LNCAP (cell line): Measurements from ENCODE around the gene ANKRD11.

Experiments
- TF ChIP-seq, protein P1 (sequence below): fragments of 450-650 bp; IDR thresholded peaks from 2 replicates; pipeline ENCODE4 v1.5.1; 2017; ENCODE audit warnings: mild to moderate bottlenecking

The ANKRD11 gene

DNA sequence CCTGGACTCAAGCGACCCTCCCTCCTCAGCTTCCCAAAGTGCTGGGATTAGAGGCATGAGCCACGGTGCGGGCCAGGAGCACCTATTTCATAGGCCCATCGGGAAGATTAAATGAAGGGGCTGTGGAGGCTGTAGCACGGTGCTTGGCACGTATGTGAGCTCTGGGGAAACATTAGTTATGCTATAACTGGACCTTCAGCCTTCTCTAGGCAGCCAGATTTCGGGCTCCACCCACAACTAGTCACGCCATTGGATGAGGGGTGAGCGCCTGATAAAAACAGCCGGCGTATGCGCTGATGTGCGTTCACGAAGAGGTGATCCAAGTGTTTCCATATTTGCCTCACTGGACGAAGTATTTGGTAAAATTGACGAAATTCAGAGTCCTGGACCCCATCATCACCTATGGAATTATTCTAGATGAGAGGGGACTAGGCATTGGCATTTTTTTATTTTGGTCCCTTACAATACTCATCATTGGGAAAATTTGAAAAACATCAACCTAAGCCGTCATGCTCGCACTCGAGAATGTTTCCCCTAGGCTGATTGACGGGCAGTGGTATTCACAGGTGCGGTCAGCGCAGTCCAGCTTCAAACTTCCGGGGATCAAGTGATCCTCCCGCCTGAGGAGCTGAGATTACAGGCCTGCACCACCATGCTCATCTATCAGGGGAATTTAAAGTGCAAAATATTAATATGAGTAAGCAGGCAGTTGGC, 1.8 kb upstream of the ANKRD11 start:
- TF ChIP-seq, protein P1, sequence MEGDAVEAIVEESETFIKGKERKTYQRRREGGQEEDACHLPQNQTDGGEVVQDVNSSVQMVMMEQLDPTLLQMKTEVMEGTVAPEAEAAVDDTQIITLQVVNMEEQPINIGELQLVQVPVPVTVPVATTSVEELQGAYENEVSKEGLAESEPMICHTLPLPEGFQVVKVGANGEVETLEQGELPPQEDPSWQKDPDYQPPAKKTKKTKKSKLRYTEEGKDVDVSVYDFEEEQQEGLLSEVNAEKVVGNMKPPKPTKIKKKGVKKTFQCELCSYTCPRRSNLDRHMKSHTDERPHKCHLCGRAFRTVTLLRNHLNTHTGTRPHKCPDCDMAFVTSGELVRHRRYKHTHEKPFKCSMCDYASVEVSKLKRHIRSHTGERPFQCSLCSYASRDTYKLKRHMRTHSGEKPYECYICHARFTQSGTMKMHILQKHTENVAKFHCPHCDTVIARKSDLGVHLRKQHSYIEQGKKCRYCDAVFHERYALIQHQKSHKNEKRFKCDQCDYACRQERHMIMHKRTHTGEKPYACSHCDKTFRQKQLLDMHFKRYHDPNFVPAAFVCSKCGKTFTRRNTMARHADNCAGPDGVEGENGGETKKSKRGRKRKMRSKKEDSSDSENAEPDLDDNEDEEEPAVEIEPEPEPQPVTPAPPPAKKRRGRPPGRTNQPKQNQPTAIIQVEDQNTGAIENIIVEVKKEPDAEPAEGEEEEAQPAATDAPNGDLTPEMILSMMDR: no peak

DNA sequence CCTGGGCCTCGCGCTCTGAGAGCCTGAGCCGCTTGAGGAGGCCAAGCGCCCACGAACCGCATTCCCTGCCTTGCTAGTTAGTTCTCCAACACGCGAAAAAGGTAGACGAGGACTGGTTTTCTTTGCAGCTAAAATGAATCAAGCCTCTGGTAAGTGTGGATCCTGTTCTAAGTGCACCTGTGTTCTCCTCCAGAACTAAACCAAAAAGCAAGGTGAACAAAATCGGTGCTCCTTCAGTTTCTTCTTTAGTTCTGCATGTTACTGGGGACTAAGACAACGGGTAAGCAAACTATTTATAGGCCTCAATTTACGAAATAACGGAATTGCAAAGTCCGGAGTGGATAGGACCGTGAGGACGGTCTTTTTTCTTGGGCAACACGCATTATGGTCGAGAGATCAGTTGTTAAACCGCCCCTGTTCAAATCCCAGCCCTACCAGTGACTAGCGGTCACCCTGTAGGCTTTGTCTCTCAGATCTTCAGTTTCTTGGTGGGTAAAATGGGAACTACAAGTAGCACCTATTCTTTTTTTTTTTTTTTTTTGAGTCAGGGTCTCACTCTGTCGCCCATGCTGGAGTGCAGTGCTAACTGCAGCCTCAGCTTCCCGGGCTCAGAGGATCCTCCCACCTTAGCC, 993 bp upstream of the ANKRD11 start:
- TF ChIP-seq, protein P1: no peak

DNA sequence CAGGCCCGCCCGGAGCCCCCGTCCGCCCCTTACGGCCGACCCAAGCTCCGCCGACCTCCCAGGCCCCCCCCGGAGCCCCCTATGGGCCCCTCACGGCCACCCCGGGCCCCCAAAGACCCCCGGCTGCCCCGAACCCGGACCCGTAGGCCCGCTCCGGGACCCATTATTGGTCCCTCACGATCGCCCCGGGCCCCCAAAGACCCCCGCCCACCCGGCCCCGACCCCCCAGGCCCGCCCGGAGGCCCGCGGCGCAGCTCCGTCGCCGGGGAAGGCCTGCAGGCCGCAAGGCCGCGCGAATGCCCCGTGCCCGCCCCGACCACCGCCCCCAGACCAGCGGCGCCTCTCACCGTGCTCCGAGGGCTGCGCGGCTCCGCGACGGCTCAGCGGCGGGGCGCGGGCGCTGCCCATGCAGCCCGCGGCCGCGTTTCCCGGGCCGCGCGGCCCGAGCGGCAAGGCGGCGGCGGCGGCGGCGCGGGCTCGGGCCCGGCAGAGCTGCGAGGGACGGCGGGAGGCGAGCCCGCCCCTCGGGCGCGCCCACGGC, 393 bp downstream of the ANKRD11 start:
- TF ChIP-seq, protein P1: no peak

DNA sequence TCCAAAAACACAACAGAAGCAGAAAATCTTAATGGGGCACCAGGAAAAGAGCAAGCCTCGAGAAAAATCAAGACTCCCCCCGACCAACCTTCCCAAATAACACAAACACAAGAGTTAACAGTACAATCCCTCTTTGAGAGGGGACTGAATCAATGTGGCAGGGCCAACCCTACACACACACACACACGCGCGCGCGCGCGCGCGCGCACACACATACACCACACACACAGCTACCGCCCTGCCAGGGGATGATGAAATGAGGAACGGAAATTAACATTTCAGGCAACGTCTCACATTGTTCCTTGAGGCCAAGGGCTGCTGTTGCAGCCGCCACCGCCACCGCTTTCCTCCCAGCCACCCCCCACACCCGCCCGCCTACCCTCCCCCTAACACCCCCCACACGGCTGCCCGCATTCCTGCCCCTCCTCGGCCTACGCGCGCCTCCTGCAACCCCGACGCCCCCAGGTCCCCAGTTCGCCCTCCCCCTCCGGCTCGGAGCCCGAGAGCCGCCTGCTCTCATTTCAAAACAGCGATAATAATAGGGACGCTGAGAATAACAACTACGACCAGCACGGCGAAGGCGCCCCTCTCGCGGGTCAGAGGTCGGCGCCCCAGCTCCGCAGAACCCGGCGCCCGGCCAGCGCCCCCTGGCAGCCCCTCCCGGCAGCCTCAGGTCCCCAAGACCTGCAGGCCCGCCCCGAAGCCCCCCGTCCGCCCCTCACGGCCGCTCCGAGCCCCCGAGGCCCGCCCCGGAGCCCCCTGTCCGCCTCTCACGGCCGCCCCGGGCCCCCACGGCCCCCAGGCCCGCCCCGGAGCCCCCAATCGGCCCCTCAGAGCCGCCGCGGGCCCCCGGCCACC, 1.1 kb downstream of the ANKRD11 start:
- TF ChIP-seq, protein P1: no peak

DNA sequence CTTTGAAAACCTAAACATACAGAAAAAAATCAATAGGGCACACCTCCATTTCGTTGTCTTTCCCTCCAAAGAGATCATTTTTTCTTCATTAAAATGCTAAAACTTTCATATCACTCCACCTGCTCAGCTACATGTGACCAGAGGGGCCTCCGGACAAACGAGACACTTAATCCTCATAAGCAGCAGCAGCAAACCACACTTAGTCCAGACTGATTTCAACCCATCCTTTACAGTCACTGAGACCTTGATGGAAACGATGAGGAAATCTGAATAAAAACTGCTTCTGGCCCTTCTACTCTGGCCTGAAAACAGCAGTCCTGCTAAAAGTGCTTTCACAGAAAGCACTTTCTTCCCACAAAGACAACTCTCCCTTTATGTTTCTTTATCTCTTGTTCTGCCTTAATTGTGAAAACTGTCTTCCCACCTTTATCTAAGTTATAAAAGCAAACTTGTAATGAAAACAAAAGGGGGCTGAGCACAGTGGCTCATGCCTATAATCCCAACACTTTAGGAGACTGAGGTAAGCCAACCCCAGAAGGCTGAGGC, 4.6 kb downstream of the ANKRD11 start:
- TF ChIP-seq, protein P1: no peak

DNA sequence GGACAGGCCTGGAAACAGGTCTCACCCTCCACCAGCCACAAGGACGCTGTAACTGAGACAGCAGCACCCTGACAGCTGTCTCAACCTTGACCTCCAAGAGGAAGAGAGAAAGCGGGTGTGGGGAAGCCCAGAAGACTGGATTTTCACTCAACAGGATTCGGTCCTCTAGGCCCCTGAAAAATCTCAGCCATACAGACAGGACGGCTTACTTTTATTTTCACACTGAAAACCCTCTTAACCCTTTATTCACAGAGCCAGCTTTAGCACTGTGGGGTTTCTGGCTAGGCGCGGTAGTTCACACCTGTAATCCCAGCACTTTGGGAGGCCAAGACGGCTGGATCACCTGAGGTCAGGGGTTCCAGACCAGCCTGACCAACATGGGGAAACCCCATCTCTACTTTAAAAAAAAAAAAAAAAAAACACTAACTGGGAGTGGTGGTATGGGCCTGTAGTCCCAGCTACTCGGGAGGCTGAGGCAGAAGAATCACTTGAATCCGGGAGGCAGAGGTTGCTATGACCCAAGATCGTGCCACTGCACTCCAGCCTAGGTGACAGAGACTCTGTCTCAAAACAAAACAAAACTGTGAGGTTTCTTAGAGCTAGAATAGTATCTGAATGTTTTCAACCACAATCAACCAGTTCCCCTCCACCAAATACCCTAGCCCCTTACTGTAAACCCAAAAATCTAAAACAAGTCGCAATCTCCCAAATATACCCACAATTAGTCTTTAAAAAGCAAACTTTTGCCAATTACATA, 5.3 kb downstream of the ANKRD11 start:
- TF ChIP-seq, protein P1: no peak

DNA sequence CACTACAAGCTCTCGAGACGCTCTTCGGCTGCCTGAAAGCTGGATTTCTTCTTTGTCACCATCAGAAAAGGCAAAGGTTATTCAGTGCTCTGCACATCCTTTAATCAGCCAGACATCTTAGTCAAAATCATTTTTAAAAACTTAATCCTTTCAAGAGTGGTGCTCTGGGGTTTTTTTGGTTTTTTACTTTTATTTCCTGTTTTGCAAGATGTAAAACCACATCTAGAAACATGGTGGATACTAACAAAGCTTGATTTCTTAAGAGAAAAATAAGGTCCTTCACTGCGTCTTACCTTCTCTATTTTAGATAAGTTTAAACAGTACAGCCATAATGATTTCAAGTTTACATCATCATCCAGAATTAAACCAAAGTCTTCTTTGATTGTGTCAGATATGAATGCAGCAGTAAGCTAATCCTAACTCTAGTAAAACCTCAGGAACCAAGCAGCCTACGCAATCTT, 6.3 kb downstream of the ANKRD11 start:
- TF ChIP-seq, protein P1: no peak
